Endothelial cell (in vitro differentiated cells): ENCODE measurements around the gene ANKMY1. TPM values are rescaled to one million over a fixed set of nuclear protein-coding genes. Genes with fewer than 3 reads are reported as not detected.

Experiments used
- DNase-seq: peaks from one replicate; pipeline ENCODE4 v3.0.0; 2021; ENCODE audit warnings: low spot score
- H3K27ac Mint-ChIP-seq: one replicate; pipeline ENCODE4 v1.8.0; 2021; ENCODE audit warnings: mixed read lengths, inconsistent platforms; ENCODE audit not compliant: unreplicated experiment
- H3K27me3 Mint-ChIP-seq: one replicate; pipeline ENCODE4 v1.8.0; 2021; ENCODE audit warnings: mild to moderate bottlenecking, moderate library complexity, mixed read lengths, inconsistent platforms; ENCODE audit not compliant: unreplicated experiment
- H3K36me3 Mint-ChIP-seq: one replicate; pipeline ENCODE4 v1.8.0; 2021; ENCODE audit warnings: mild to moderate bottlenecking, low read depth, mixed read lengths, inconsistent platforms; ENCODE audit not compliant: unreplicated experiment
- H3K4me1 Mint-ChIP-seq: one replicate; pipeline ENCODE4 v1.8.0; 2021; ENCODE audit warnings: mild to moderate bottlenecking, mixed read lengths, inconsistent platforms; ENCODE audit not compliant: unreplicated experiment
- H3K4me3 Mint-ChIP-seq: one replicate; pipeline ENCODE4 v1.8.0; 2021; ENCODE audit warnings: mild to moderate bottlenecking, mixed read lengths, inconsistent platforms; ENCODE audit not compliant: unreplicated experiment
- H3K9me3 Mint-ChIP-seq: one replicate; pipeline ENCODE4 v1.8.0; 2021; ENCODE audit warnings: mixed read lengths, inconsistent platforms; ENCODE audit not compliant: unreplicated experiment
- total RNA-seq: library from RNA; stranded (reverse); fragmentation: NEBNext Ultra II Directional; extraction: Animal tissue kit (Norgen Biotek cat#: 25700); gene quantifications from one replicate; pipeline ENCODE4 v1.2.1, GENCODE V29; 2021; ENCODE audit not compliant: unreplicated experiment
- TF ChIP-seq, protein P1 (sequence below): fragments of 200-600 bp; sonication (generic); IDR thresholded peaks from one replicate; pipeline ENCODE4 v1.5.0; 2021; ENCODE audit warnings: antibody characterized with exemption; ENCODE audit not compliant: unreplicated experiment

ANKMY1 gene
- total RNA-seq, 1 donor from 2014 or later, result 5.6 TPM

GRCh38 chr2:240601061-240601830, 43.5 kb upstream of the ANKMY1 start:
- Mint-ChIP-seq H3K9me3 (no peaks in the 10 kb centered on the region), H3K36me3 (no peaks in the 10 kb centered on the region), H3K27ac (no peak overlapping the region), H3K4me3 (no peak overlapping the region), H3K27me3 (peaks cover 3% of the 10 kb centered on the region), H3K4me1 (peaks cover 8% of the 10 kb centered on the region)
- no peak for DNase-seq
- TF ChIP-seq, protein P1, sequence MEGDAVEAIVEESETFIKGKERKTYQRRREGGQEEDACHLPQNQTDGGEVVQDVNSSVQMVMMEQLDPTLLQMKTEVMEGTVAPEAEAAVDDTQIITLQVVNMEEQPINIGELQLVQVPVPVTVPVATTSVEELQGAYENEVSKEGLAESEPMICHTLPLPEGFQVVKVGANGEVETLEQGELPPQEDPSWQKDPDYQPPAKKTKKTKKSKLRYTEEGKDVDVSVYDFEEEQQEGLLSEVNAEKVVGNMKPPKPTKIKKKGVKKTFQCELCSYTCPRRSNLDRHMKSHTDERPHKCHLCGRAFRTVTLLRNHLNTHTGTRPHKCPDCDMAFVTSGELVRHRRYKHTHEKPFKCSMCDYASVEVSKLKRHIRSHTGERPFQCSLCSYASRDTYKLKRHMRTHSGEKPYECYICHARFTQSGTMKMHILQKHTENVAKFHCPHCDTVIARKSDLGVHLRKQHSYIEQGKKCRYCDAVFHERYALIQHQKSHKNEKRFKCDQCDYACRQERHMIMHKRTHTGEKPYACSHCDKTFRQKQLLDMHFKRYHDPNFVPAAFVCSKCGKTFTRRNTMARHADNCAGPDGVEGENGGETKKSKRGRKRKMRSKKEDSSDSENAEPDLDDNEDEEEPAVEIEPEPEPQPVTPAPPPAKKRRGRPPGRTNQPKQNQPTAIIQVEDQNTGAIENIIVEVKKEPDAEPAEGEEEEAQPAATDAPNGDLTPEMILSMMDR, result no peak

DNA sequence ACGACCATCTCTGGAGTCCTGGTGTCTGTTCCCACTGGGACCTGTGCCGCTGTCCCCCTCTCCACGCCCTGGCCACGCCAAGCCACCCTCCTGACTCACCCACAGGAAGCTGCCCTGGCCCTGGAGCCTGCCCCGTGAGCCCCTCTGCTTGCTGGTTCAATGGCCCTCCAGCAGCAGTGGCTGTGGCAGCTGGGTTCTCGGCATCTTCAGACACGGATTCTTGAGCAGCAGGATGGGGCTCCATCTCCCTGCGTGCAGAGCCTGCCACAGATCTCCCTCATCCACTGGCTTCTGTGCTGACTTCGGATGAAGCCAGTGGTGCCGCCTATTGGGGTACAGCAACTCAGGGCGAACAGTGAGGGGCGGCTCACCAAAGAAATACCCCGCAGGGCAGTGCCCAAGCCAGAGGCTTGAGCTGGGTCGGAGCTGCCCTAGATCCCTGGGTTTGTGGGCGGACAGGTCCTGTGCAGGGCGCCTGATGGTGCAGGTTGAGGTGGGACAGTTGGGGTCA, 42.7 kb upstream of the ANKMY1 start:
- Mint-ChIP-seq H3K4me3 (no peak overlapping the region), H3K4me1 (peaks cover 6% of the 10 kb centered on the region), H3K9me3 (no peaks in the 10 kb centered on the region), H3K27ac (no peak overlapping the region), H3K27me3 (peaks cover 3% of the 10 kb centered on the region), H3K36me3 (no peaks in the 10 kb centered on the region)
- no peak for DNase-seq
- TF ChIP-seq, protein P1, result no peak

DNA sequence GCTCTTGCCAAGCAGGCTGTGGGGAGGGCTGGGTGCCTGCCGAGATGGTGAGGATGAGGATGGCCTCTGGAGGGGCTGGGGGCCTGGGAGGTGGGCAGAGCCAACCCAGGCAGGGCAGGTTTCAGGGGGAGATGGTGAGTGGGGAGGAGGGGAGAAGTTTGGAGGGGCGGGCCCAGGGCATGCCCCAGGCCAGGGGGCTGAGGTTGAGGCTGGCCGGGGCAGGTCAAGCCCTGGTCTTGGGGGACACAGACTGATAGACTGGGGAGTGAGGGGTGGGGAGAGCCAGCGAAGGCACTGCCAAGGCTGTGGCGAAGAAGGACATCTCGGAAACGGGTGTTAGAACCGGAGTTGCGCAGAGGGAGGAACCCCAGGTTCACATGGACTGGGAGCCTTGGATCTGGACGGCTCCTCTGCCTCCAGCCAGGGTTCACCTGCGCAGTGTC, 41.4 kb upstream of the ANKMY1 start:
- TF ChIP-seq, protein P1, result no peak
- Mint-ChIP-seq H3K27ac (no peak overlapping the region), H3K9me3 (no peaks in the 10 kb centered on the region), H3K4me1 (no peaks in the 10 kb centered on the region), H3K36me3 (no peaks in the 10 kb centered on the region), H3K27me3 (peaks cover 1% of the 10 kb centered on the region), H3K4me3 (no peak overlapping the region)
- DNase-seq, result no peak

DNA sequence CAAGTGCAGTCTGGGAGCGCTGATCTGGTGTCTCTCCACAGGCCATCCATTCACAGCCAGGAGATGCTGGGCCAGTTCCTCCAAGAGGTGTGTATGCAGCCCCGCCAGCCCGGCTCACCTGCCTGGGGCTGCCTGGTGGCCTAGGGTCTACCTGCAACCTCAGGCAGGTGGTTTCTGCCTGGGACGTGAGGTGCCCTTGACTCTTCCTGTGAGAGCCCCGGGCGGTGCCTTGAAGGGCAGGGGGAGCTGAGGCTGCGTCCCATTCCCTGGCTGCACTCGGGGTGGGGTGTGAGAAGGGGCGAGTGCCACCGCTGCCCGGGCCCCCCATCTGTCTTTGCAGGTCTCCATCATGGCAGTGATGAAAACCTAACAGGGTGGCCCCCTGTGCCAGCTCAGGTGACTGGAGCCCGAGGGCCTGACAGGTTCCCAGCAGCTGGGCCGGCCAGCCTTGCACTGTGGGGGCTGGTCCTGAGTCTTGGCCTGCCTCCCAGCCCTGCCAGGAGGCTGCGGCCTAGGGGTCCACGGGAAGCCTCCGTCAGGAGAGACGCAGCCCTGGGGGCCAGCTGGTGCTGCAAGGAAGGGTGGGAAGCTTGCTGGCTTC, 40.6 kb upstream of the ANKMY1 start:
- TF ChIP-seq, protein P1, result no peak
- Mint-ChIP-seq H3K4me1 (no peaks in the 10 kb centered on the region), H3K36me3 (no peaks in the 10 kb centered on the region), H3K4me3 (no peak overlapping the region), H3K27ac (no peak overlapping the region), H3K9me3 (no peaks in the 10 kb centered on the region), H3K27me3 (peaks cover 1% of the 10 kb centered on the region)
- DNase-seq, result no peak
